ENCODE results near the gene TEK. TPM values are rescaled to one million over a fixed set of nuclear protein-coding genes. Genes with fewer than 3 reads are reported as not detected.

Gene TEK
- total and polyA plus RNA-seq, 9 of the 15 experiments (the other 6 are each of a cell fraction or from before 2014, with no cell fraction given), result 0.03 to 0.13 (median 0.06) TPM

- no peaks in the 10 kb centered on the region for H3K4me1 ChIP-seq (replicated peaks in 1 of 2; ENCODE audit: control insufficient read depth in 2 of 2, insufficient read depth in 2 of 2, low read length in 2 of 2)
- H3K9me3 ChIP-seq (replicated peaks; ENCODE audit: control insufficient read depth, insufficient read depth, low read depth, low read length), result no peaks in the 10 kb centered on the region
- 57% methylated on average over 1 of the region's 1 CpG for WGBS (ENCODE audit: insufficient coverage, low coverage, missing lambda C conversion rate)
- H3K79me2 ChIP-seq (ENCODE audit: control insufficient read depth, insufficient read depth, low read length), result no peaks in the 10 kb centered on the region
- no peak overlapping the region for H3K9ac ChIP-seq (ENCODE audit: insufficient read depth in 1 of 2, low read depth in 2 of 2, low read length in 2 of 2)
- ChIA-PET CTCF (ENCODE audit: low intra/inter-chr PET ratio) (no interaction called here), POLR2A (no interaction called here)
- in situ Hi-C loops (cut with MboI) (no loop called here), intact Hi-C loops (cut with micrococcal nuclease) (no loop called here)
- no peak overlapping the region for H3K27ac ChIP-seq (ENCODE audit: extremely low read depth, low read depth, low read length)
- no peaks in the 10 kb centered on the region for H4K20me1 ChIP-seq (replicated peaks; ENCODE audit: control insufficient read depth, insufficient read depth, low read length)
- H3K9me1 ChIP-seq (ENCODE audit: control insufficient read depth, insufficient read depth, low read length), result no peaks in the 10 kb centered on the region
- H3K36me3 ChIP-seq (ENCODE audit: control insufficient read depth, insufficient read depth, low read length), result no peaks in the 10 kb centered on the region
- no peak overlapping the region for H2AFZ ChIP-seq (ENCODE audit: low read depth, low read length)
- H3K4me3 ChIP-seq, result no peak overlapping the region
- H3K27me3 ChIP-seq (ENCODE audit: control insufficient read depth in 2 of 2, insufficient read depth in 2 of 2, low read length in 2 of 2), result no peaks in the 10 kb centered on the region
- no TSS peak for BruUV-seq (replicated peaks)
- FAIRE-seq (no peak), ATAC-seq (no peak), DNase-seq (ENCODE audit: extremely low read depth in 1 of 4, low spot score in 3 of 4) (no peak)
- H3K4me2 ChIP-seq (ENCODE audit: insufficient read depth, low read length), result no peak overlapping the region
- no peak for TF ChIP-seq ZBTB12 (CRISPR knock-in tag; IDR thresholded peaks at IDR 0.05)
- no peak for TF ChIP-seq NEUROD1 (IDR thresholded peaks at IDR 0.05; ENCODE audit: borderline replicate concordance, low read depth, low read length, partially characterized antibody)
- TF ChIP-seq MEF2D (tag; conservative IDR thresholded peaks at IDR 0.05; ENCODE audit: low read depth), result no peak
- no peak for TF ChIP-seq EZH2 (IDR thresholded peaks at IDR 0.05; ENCODE audit: borderline replicate concordance, low read depth, low read length)
- no peak for TF ChIP-seq KLF10 (CRISPR knock-in tag; IDR thresholded peaks at IDR 0.05)
- TF ChIP-seq TAF9B (IDR thresholded peaks at IDR 0.05; ENCODE audit: partially characterized antibody), result no peak
- TF ChIP-seq MBD1 (CRISPR knock-in tag; IDR thresholded peaks at IDR 0.05), result no peak
- TF ChIP-seq CBX5 (IDR thresholded peaks at IDR 0.05; ENCODE audit: borderline replicate concordance, low read depth), result no peak
- no peak for TF ChIP-seq TRIM24 (IDR thresholded peaks at IDR 0.05)
- no peak for TF ChIP-seq SNIP1 (IDR thresholded peaks at IDR 0.05; ENCODE audit: low read depth)
- TF ChIP-seq POU5F1 (IDR thresholded peaks at IDR 0.05; ENCODE audit: borderline replicate concordance, low read depth, low read length, partially characterized antibody), result no peak
- TF ChIP-seq ZNF511 (CRISPR knock-in tag; IDR thresholded peaks at IDR 0.05), result no peak
- no peak for TF ChIP-seq SLC30A9 (CRISPR knock-in tag; IDR thresholded peaks at IDR 0.05)
Observed at GRCh38 chr9:27059412-27059811, 49.6 kb upstream of the TEK start.
